ENCODE data around the gene CRYBB1. TPM values are rescaled to one million over a fixed set of nuclear protein-coding genes. Genes with fewer than 3 reads are reported as not detected.

Gene CRYBB1
- polyA plus RNA-seq, 1 of the 3 experiments (the other 2 are of a cell fraction) = 0.05 TPM

- TF ChIP-seq CTCF (IDR thresholded peaks at IDR 0.05) = no peak
- TF ChIP-seq JUND (IDR thresholded peaks at IDR 0.05) = no peak
- no peak for TF ChIP-seq MXI1 (IDR thresholded peaks at IDR 0.05; ENCODE audit: low read depth, low read length)
- TF ChIP-seq MAX (IDR thresholded peaks at IDR 0.05; ENCODE audit: low read depth) = no peak
Observed at GRCh38 chr22:26580240-26580962, 37.4 kb downstream of the CRYBB1 start (continued).

- peaks cover 4% of the 10 kb centered on the region; the same call in 1 of the 2 replicates for H4K20me1 ChIP-seq (ENCODE audit: insufficient read depth)
- no peak overlapping the region for H3K4me3 ChIP-seq (ENCODE audit: low read depth in 2 of 2, low read length in 1 of 2)
- ChIA-PET CTCF (no interaction called here), POLR2A (interaction anchor here (0.6 kb wide), 1 partner anchor 64 kb away, joined by 3 read pairs; no protein-coding TSS in a partner anchor)
- H3K27ac ChIP-seq (ENCODE audit: low read depth in 2 of 2, low read length in 1 of 2) = no peak overlapping the region
- TF ChIP-seq EZH2phosphoT487 (IDR thresholded peaks at IDR 0.05; ENCODE audit: borderline replicate concordance, low read depth) = no peak
- peaks cover 78% of the 10 kb centered on the region for H3K79me2 ChIP-seq (ENCODE audit: insufficient read depth)
- H3K4me1 ChIP-seq (ENCODE audit: control insufficient read depth in 1 of 2, insufficient read depth in 2 of 2, low read depth in 1 of 2, low read length in 1 of 2) = no peaks in the 10 kb centered on the region
- no peak overlapping the region for H3K9ac ChIP-seq
- no peak overlapping the region for H2AFZ ChIP-seq (ENCODE audit: low read depth)
- no peaks in the 10 kb centered on the region for H3K27me3 ChIP-seq (ENCODE audit: insufficient read depth)
- 89% methylated on average over 6 of the region's 10 CpGs for WGBS (ENCODE audit: low lambda C conversion rate)
- no peaks in the 10 kb centered on the region for H3K9me2 ChIP-seq
- H3K36me3 ChIP-seq (replicated peaks in 1 of 2; ENCODE audit: control insufficient read depth in 1 of 2, insufficient read depth in 2 of 2, low read length in 1 of 2) = peaks cover 3 to 4% of the 10 kb centered on the region in 2 experiments
- no peaks in the 10 kb centered on the region for H3F3A ChIP-seq (replicated peaks; ENCODE audit: insufficient read depth)
- no peak overlapping the region for H3K4me2 ChIP-seq
- H3K9me3 ChIP-seq = no peaks in the 10 kb centered on the region
- DNase-seq = no peak
Observed at GRCh38 chr22:26579331-26579886, 38.4 kb downstream of the CRYBB1 start.

- no peak overlapping the region for H3K9ac ChIP-seq
- H3K9me3 ChIP-seq = no peaks in the 10 kb centered on the region
- peaks cover 0 to 2% of the 10 kb centered on the region in 2 experiments for H3K36me3 ChIP-seq (replicated peaks in 1 of 2; ENCODE audit: control insufficient read depth in 1 of 2, insufficient read depth in 2 of 2, low read length in 1 of 2)
- 98% methylated on average over 7 of the region's 7 CpGs for WGBS (ENCODE audit: low lambda C conversion rate)
- ChIA-PET POLR2A (no interaction called here), CTCF (interaction anchor here (1.4 kb wide), 1 partner anchor 88 kb away, joined by 4 read pairs; no protein-coding TSS in a partner anchor)
- no peak overlapping the region for H3K27ac ChIP-seq (ENCODE audit: low read depth in 2 of 2, low read length in 1 of 2)
- peaks cover 59% of the 10 kb centered on the region for H3K79me2 ChIP-seq (ENCODE audit: insufficient read depth)
- no peaks in the 10 kb centered on the region for H3K27me3 ChIP-seq (ENCODE audit: insufficient read depth)
- H3K4me2 ChIP-seq = no peak overlapping the region
- H3F3A ChIP-seq (replicated peaks; ENCODE audit: insufficient read depth) = no peaks in the 10 kb centered on the region
- no peak overlapping the region for H3K4me3 ChIP-seq (ENCODE audit: low read depth in 2 of 2, low read length in 1 of 2)
- H3K4me1 ChIP-seq (ENCODE audit: control insufficient read depth in 1 of 2, insufficient read depth in 2 of 2, low read depth in 1 of 2, low read length in 1 of 2) = no peaks in the 10 kb centered on the region
- H2AFZ ChIP-seq (ENCODE audit: low read depth) = no peak overlapping the region
- no peaks in the 10 kb centered on the region for H3K9me2 ChIP-seq
- DNase-seq = no peak
- H4K20me1 ChIP-seq (ENCODE audit: insufficient read depth) = peaks cover 4% of the 10 kb centered on the region; the same call in 1 of the 2 replicates
- TF ChIP-seq RAD21 (IDR thresholded peaks at IDR 0.05; ENCODE audit: low read length) (no peak), SMC3 (IDR thresholded peaks at IDR 0.05; ENCODE audit: low read depth, low read length) (no peak), YY1 (IDR thresholded peaks at IDR 0.05; ENCODE audit: low read depth) (no peak), FOSL2 (IDR thresholded peaks at IDR 0.05; ENCODE audit: borderline replicate concordance, low read depth) (no peak), RXRA (IDR thresholded peaks at IDR 0.05; ENCODE audit: borderline replicate concordance, low read depth) (no peak), CHD2 (IDR thresholded peaks at IDR 0.05; ENCODE audit: low read length, partially characterized antibody) (no peak), JUND (IDR thresholded peaks at IDR 0.05) (no peak), RCOR1 (IDR thresholded peaks at IDR 0.05; ENCODE audit: low read length) (no peak), USF2 (IDR thresholded peaks at IDR 0.05; ENCODE audit: borderline replicate concordance, low read depth, low read length) (no peak), SIN3A (IDR thresholded peaks at IDR 0.05; ENCODE audit: borderline replicate concordance, low read depth, low read length) (no peak), MXI1 (IDR thresholded peaks at IDR 0.05; ENCODE audit: low read depth, low read length) (no peak), TEAD4 (IDR thresholded peaks at IDR 0.05; ENCODE audit: borderline replicate concordance, insufficient read depth) (no peak), RFX5 (IDR thresholded peaks at IDR 0.05; ENCODE audit: low read length) (no peak), REST (IDR thresholded peaks at IDR 0.05; ENCODE audit: low read depth, low read length) (no peak), EP300 (IDR thresholded peaks at IDR 0.05; ENCODE audit: borderline replicate concordance in 1 of 2, low read depth in 1 of 2, low read length in 1 of 2) (no peak)
Observed at GRCh38 chr22:26577081-26577480, 40.7 kb downstream of the CRYBB1 start.
